SH-SY5Y (cell line): ENCODE data around the gene TCF4.

Experiments
- GATA2 ChIP-seq: IDR thresholded peaks from 2 replicates; pipeline ENCODE4 v1.6.1; 2011; ENCODE audit warnings: mild to moderate bottlenecking, low read depth, low read length
- GATA3 ChIP-seq: IDR thresholded peaks from 2 replicates; pipeline ENCODE4 v1.6.1; 2011; ENCODE audit warnings: low read depth, mild to moderate bottlenecking, low read length, moderate library complexity

DNA sequence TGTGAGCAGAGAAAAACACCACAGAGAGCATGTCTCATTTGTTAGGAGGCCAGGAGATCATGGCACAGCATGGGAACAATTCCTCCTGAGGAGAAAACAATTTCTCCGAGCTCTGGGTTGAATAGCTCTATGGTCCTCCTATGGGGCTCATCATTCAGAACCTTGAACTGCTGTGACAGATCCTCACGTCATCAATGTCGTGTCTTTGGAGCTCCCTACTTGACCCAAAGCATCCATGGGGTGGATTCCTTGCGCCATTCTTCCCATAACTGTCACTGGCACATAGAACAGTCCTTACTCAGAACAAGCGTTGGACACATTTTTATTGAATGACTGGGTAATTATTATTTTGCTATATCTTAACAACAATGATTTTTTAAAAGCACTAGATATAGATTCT lies 15.8 kb upstream of the TCF4 start:
- TF ChIP-seq GATA2: no peak
- TF ChIP-seq GATA3: no peak
